HG03280 (cell line): ENCODE data around the gene RABGEF1.
"Not testable (repeated sequence)": the region's sequence is repeated elsewhere in the genome, so short reads cannot be mapped to it uniquely, and the experiment has no call there.

ENCODE experiments used
- ATAC-seq: cut with Tn5 transposase; IDR thresholded peaks from one replicate; pipeline ENCODE4 v1.9.1; 2021; ENCODE audit warnings: mild to moderate bottlenecking, moderate library complexity; ENCODE audit not compliant: unreplicated experiment

The RABGEF1 gene

GRCh38 chr7:66845379-66846095 lies 105.0 kb downstream of the RABGEF1 start:
- no peak for ATAC-seq

DNA sequence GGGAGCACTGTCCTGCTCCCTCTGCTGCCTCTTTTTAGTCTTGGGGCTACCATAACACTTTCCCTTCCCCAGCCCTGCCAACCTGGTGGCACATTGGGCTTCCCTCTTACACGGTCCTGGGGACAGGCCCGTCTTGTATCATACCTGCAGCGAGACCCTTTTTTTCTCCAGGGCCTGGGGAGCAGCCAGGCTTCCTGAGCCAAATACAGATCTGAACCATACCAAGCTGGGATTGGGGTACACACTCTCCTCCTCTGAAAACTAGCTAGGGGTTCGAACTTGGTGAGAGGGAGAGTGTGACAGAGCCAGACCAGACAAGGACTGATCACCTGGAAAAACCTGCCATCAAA lies 105.5 kb downstream of the RABGEF1 start:
- not testable (repeated sequence) for ATAC-seq

DNA sequence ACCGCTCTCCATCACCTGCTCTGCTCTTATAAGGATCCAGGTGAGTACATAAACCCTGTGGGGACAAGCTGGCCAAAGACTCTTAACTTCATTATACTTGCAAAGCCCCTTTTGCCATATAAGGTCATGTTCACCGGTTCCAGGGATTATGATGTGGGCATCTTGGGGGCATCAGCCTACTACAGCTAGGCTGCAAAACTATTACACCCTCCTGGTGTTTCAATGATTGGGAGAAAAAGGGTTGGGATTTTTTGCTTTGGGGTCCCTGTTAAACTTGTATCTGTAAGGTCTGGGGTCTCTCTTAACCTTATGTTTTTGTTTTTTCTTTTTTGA lies 107.0 kb downstream of the RABGEF1 start:
- ATAC-seq, result not testable (repeated sequence)

DNA sequence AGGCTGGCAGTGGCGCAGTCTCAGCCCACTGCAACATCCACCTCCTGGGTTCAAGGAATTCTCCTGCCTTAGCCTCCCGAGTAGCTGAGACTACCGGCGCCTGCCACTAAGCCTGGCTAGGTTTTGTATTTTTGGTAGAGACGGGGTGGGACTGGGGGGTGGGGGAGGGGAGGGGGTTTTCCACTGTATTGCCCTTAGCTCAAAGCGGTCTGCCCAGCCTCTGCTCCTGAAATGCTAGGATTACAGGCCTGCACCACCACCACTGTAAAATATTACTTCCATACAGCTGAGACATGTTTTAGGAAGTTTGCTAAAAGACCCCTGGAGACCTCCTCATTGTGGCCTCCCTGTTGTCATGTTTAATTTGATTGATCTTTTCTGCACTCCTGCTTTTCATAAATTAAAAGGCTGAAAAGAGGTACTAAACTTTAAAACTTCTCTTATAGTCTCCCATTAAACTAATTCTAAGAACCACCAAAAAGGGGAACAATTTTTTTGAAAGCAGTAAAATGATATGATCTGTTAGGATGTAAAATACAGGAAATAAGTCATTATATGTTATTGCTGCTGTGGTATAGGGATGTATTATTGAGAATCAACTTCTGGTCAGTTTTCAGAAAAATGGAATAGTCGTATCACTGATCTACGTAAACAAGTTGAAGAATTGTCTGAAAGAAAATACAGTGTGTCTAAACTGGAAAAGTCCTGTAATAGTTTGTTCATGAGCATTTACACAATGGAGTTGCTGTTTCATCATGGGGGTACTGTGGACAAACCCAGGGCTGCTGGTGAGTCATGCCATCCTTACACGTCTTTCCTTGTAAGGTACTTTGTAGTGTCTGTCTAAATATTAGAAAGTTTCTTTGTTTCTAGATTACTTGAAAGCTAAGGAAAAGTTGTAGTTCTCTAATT lies 107.6 kb downstream of the RABGEF1 start:
- ATAC-seq, result no peak

DNA sequence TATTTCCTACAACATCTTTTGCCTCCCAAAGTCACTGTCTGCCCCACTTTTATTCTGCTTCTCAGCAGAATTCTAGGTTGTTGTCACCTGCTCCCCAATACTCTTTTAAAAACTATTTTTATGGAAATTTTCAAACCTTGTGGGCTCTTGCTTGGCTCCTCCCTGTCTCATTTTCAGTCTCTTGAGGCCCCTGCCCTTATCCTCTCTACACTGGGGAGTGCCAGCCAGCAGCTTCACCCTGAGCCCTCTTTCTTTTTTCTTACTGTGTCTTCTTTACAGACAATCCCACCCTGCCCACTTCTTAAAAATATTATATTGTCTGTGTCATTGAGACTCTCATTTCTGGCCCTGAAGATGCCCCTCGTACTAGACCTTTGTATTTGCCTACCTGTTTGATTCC lies 118.8 kb downstream of the RABGEF1 start:
- ATAC-seq, result no peak

GRCh38 chr7:66859794-66860645 lies 119.5 kb downstream of the RABGEF1 start:
- ATAC-seq, result no peak

- ATAC-seq, result no peak
Observed at GRCh38 chr7:66860767-66861166, 120.2 kb downstream of the RABGEF1 start.
